HepG2 (cell line): Measurements from ENCODE around the gene FOXRED2. TPM values are rescaled to one million over a fixed set of nuclear protein-coding genes. Genes with fewer than 3 reads are reported as not detected.

Source experiments
- ATAC-seq: fragments of 200-7000 bp; cut with Tn5 transposase; 3 replicates; pipeline ENCODE4 v1.9.1; 2020; ENCODE audit warnings: mild to moderate bottlenecking, moderate library complexity
- BruUV-seq: library from RNA; stranded (reverse); fragments of 400-500 nt; replicated peaks from 2 replicates; lab custom pipeline; 2021; lab: Mats Ljungman, UMichigan
- CTCF ChIA-PET: fragments of 300-600 bp; formaldehyde crosslinking; extraction: SDS; loops from one replicate; lab custom pipeline; 2021; ENCODE audit warnings: low total read pairs, inconsistent platforms, low intra/inter-chr PET ratio; lab: Yijun Ruan, JAX
- POLR2A ChIA-PET: fragments of 350-600 bp; sonication (Branson Sonifier 250); formaldehyde crosslinking; loops from one replicate; lab custom pipeline; 2020; ENCODE audit warnings: antibody characterized with exemption, inconsistent platforms; lab: Yijun Ruan, JAX
- DNase-seq: peaks from one replicate; pipeline ENCODE4 v3.0.0-alpha.2; 2015; ENCODE audit warnings: low spot score
- FAIRE-seq: peaks from 3 replicates; lab custom pipeline; 2011; peaks lifted over from hg19 to GRCh38; lab: Jason Lieb, UNC
- H2AFZ ChIP-seq: one replicate; pipeline ENCODE4 v1.6.1; 2011; ENCODE audit warnings: low read length, inconsistent platforms
- H3K27ac ChIP-seq: fragments of 300-600 bp; 3 replicates; pipeline ENCODE4 v1.8.0; 2011; ENCODE audit warnings: mixed run types, mild to moderate bottlenecking, mixed read lengths, low read length, inconsistent platforms; ENCODE audit not compliant: insufficient read depth; ENCODE audit errors: extremely low read length
- H3K27me3 ChIP-seq, 2 experiments: fragments of 200-600 bp in 1 of 2; 2 replicates in 1 of 2; 3 replicates in 1 of 2; pipeline versions ENCODE4 v1.6.0 to v1.8.0; 2011; ENCODE audit warnings: low read length in 2 of 2, mild to moderate bottlenecking in 2 of 2, moderate library complexity in 2 of 2, inconsistent platforms in 1 of 2; ENCODE audit not compliant: insufficient read depth in 2 of 2, control insufficient read depth in 1 of 2
- H3K36me3 ChIP-seq, 2 experiments: fragments of 200-600 bp in 1 of 2; replicated peaks in 1 of 2; 2 replicates in 1 of 2; 3 replicates in 1 of 2; pipeline versions ENCODE4 v1.5.1 to v1.8.0; 2011; ENCODE audit warnings: low read length in 2 of 2, inconsistent platforms in 1 of 2; ENCODE audit not compliant: insufficient read depth in 2 of 2, control insufficient read depth in 1 of 2
- H3K4me1 ChIP-seq: 2 replicates; pipeline ENCODE4 v1.5.1; 2012; ENCODE audit warnings: low read length, inconsistent platforms; ENCODE audit not compliant: insufficient read depth
- H3K4me2 ChIP-seq: 2 replicates; pipeline ENCODE4 v1.6.0; 2011; ENCODE audit warnings: low read depth, low read length, inconsistent platforms
- H3K4me3 ChIP-seq, 3 experiments: fragments of 200-600 bp in 1 of 3; sonication (generic), shearing (Covaris generic) in 1 of 3; replicated peaks in 1 of 3; 2 replicates each; pipeline ENCODE4 v1.5.1; 2011 to 2016; ENCODE audit warnings: low read length in 3 of 3, inconsistent platforms in 2 of 3, low read depth in 2 of 3, mild to moderate bottlenecking in 2 of 3, control low read depth in 1 of 3, mixed read lengths in 1 of 3; ENCODE audit not compliant: insufficient read depth in 1 of 3
- H3K79me2 ChIP-seq: one replicate; pipeline ENCODE4 v1.6.1; 2011; ENCODE audit warnings: low read length, inconsistent platforms; ENCODE audit not compliant: insufficient read depth
- H3K9ac ChIP-seq: 2 replicates; pipeline ENCODE4 v1.6.0; 2011; ENCODE audit warnings: mild to moderate bottlenecking, low read depth, low read length, inconsistent platforms; ENCODE audit not compliant: insufficient read depth
- H3K9me3 ChIP-seq: 2 replicates; pipeline ENCODE4 v1.5.1; 2012; ENCODE audit warnings: mild to moderate bottlenecking, low read length
- H4K20me1 ChIP-seq: 2 replicates; pipeline ENCODE4 v1.6.0; 2011; ENCODE audit warnings: inconsistent platforms, mild to moderate bottlenecking, low read length, moderate library complexity; ENCODE audit not compliant: insufficient read depth
- ELF4 ChIP-seq: sonication (generic); formaldehyde crosslinking; IDR thresholded peaks from 2 replicates; pipeline ENCODE4 v1.5.0; 2020; ENCODE audit warnings: missing genetic modification reagents, mild to moderate bottlenecking, moderate library complexity, borderline replicate concordance
- ETV6 ChIP-seq: sonication (generic); formaldehyde crosslinking; conservative IDR thresholded peaks from 2 replicates; pipeline ENCODE4 v1.4.0; 2020; ENCODE audit warnings: missing genetic modification reagents
- FOSL1 ChIP-seq: sonication (generic); formaldehyde crosslinking; IDR thresholded peaks from 2 replicates; pipeline ENCODE4 v1.9.0; 2021; ENCODE audit warnings: missing genetic modification reagents, borderline replicate concordance
- GLI4 ChIP-seq: sonication (generic); formaldehyde crosslinking; IDR thresholded peaks from 2 replicates; pipeline ENCODE4 v1.5.1; 2020; ENCODE audit warnings: missing genetic modification reagents, mild to moderate bottlenecking, moderate library complexity, borderline replicate concordance
- HDAC6 ChIP-seq: fragments of 200-600 bp; sonication (generic); IDR thresholded peaks from 2 replicates; pipeline ENCODE4 v1.7.0; 2017; ENCODE audit warnings: mild to moderate bottlenecking, antibody characterized with exemption, low read length, low read depth
- HOXA9 ChIP-seq: sonication (generic); formaldehyde crosslinking; IDR thresholded peaks from 2 replicates; pipeline ENCODE4 v1.8.1; 2022; ENCODE audit warnings: missing genetic modification reagents, mild to moderate bottlenecking, moderate library complexity, borderline replicate concordance
- NKX3-1 ChIP-seq: sonication (generic); formaldehyde crosslinking; IDR thresholded peaks from 2 replicates; pipeline ENCODE4 v1.5.0; 2020; ENCODE audit warnings: missing genetic modification reagents
- RFXAP ChIP-seq: sonication (generic); formaldehyde crosslinking; IDR thresholded peaks from 2 replicates; pipeline ENCODE4 v1.4.0; 2020; ENCODE audit warnings: missing genetic modification reagents, borderline replicate concordance
- TARDBP ChIP-seq: sonication (generic); formaldehyde crosslinking; IDR thresholded peaks from 2 replicates; pipeline ENCODE4 v1.8.0; 2022; ENCODE audit warnings: mild to moderate bottlenecking, missing genetic modification reagents
- TBX2 ChIP-seq: sonication (generic); formaldehyde crosslinking; IDR thresholded peaks from 2 replicates; pipeline ENCODE4 v1.5.0; 2020; ENCODE audit warnings: missing genetic modification reagents, mild to moderate bottlenecking, borderline replicate concordance
- ZNF101 ChIP-seq: sonication (generic); formaldehyde crosslinking; IDR thresholded peaks from 2 replicates; pipeline ENCODE4 v1.4.0; 2020; ENCODE audit warnings: mild to moderate bottlenecking, low read depth, missing genetic modification reagents, borderline replicate concordance
- ZNF143 ChIP-seq: sonication (generic); formaldehyde crosslinking; IDR thresholded peaks from 2 replicates; pipeline ENCODE4 v1.4.0; 2020; ENCODE audit warnings: missing genetic modification reagents
- ZNF207 ChIP-seq: fragments of 450-650 bp; IDR thresholded peaks from 2 replicates; pipeline ENCODE4 v1.6.1; 2016; ENCODE audit warnings: antibody characterized with exemption, borderline replicate concordance
- ZNF549 ChIP-seq: sonication (generic); formaldehyde crosslinking; IDR thresholded peaks from 2 replicates; pipeline ENCODE4 v1.5.0; 2020; ENCODE audit warnings: missing genetic modification reagents
- ZNF550 ChIP-seq: sonication (generic); formaldehyde crosslinking; IDR thresholded peaks from 2 replicates; pipeline ENCODE4 v1.4.0; 2020; ENCODE audit warnings: mild to moderate bottlenecking, missing genetic modification reagents, borderline replicate concordance
- ZNF562 ChIP-seq: sonication (generic); formaldehyde crosslinking; IDR thresholded peaks from 2 replicates; pipeline ENCODE4 v1.8.0; 2022; ENCODE audit warnings: missing genetic modification reagents, borderline replicate concordance
- ZNF629 ChIP-seq: sonication (generic); formaldehyde crosslinking; conservative IDR thresholded peaks from 2 replicates; pipeline ENCODE4 v1.5.0; 2020; ENCODE audit warnings: missing genetic modification reagents
- ZNF678 ChIP-seq: sonication (generic); formaldehyde crosslinking; IDR thresholded peaks from 2 replicates; pipeline ENCODE4 v1.4.0; 2020; ENCODE audit warnings: mild to moderate bottlenecking, missing genetic modification reagents
- whole genome bisulfite sequencing: methylation state at CpG from one replicate; pipeline ENCODE4 v1.1.6; 2017; ENCODE audit warnings: low lambda C conversion rate; 5-methylcytosine and 5-hydroxymethylcytosine counted together
- in situ Hi-C: cut with HindIII; loops from 2 replicates; pipeline ENCODE4 v1.10.0; 2017; ENCODE audit warnings: low pct_unique_long_range_greater_than_20kb; ENCODE audit not compliant: extremely low pct_ligation_motif_present
- intact Hi-C: fragments of 100-400 bp; cut with micrococcal nuclease; formaldehyde crosslinking; loops from one replicate; pipeline ENCODE4 v1.10.0; 2022; ENCODE audit not compliant: unreplicated experiment
- polyA plus RNA-seq, 8 experiments: library from polyadenylated mRNA; depleted of rRNA in 3 of 8; stranded (reverse) in 7 of 8; unstranded in 1 of 8; fragments of >200 nt; fragmentation: Illumina TruSeq in 4 of 8; extraction: Trizol in 4 of 8; gene quantifications; 2 replicates each; pipeline versions ENCODE4 v1.2.1 to v1.2.3, GENCODE V29; 2011 to 2016; ENCODE audit warnings: low read depth in 4 of 8, missing spikeins in 1 of 8, mixed read lengths in 1 of 8; ENCODE audit not compliant: insufficient read depth in 1 of 8
- total RNA-seq, 5 experiments: library from RNA; depleted of rRNA; stranded (reverse); fragments of >200 nt; fragmentation: Illumina TruSeq; extraction: Trizol; gene quantifications; 2 replicates each; pipeline ENCODE4 v1.2.3, GENCODE V29; 2016; ENCODE audit warnings: low read depth in 1 of 5
- TF ChIP-seq, protein P1 (sequence below): sonication (generic); formaldehyde crosslinking; IDR thresholded peaks from 2 replicates; pipeline ENCODE4 v1.5.1; 2020; ENCODE audit warnings: missing genetic modification reagents, mild to moderate bottlenecking, borderline replicate concordance
- TF ChIP-seq, protein P2 (sequence below): sonication (generic); formaldehyde crosslinking; IDR thresholded peaks from 2 replicates; pipeline ENCODE4 v1.5.0; 2020; ENCODE audit warnings: missing genetic modification reagents
- TF ChIP-seq, protein P3 (sequence below): IDR thresholded peaks from 2 replicates; pipeline ENCODE4 v1.6.1; 2016; ENCODE audit warnings: control low read depth

FOXRED2 gene
- total and polyA plus RNA-seq, 2 of the 13 experiments (the other 11 are each of a cell fraction or from before 2014, with no cell fraction given) = 9.3 to 28.1 TPM

DNA sequence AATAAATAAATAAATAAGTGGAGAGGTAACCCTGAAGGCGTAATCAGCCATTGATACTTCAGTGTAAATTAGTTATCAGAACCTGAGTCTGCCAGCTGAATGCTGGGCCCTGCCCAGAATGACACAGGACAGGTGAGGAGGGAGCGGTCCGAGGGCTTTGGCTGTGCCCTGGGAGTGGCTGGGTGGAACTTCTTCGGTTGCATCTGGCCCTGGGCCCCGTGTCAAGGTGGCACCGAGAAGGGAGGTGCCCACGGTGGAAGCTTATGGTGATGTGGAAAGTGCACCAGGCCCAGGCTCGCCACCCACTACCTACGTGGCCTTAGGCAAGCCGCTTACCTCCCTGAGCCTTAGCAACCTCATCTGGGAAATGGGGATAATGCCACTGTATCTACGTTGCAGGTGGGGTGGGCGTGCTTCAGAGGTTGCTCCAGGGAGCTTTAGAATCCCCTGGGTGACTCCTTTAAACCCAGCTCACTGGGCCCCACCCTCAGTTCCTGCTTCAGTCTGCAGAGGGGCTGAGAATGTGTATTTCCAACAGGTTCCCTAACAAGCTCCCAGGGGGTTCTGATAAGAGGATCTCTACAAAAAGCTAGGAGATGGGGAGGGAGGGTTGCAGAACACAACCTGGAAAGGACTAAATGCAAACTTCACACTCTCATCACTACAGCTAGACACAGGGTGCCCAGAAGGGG lies 64.2 kb downstream of the FOXRED2 start:
- Histone ChIP-seq H3K27me3 (no peaks in the 10 kb centered on the region; a peak in 1 of 5 replicates), H3K4me3 (no peak overlapping the region), H3K79me2 (no peaks in the 10 kb centered on the region), H3K27ac (no peak overlapping the region), H3K4me2 (no peak overlapping the region), H2AFZ (no peak overlapping the region), H3K4me1 (peaks cover 74% of the 10 kb centered on the region), H4K20me1 (no peaks in the 10 kb centered on the region), H3K9ac (no peak overlapping the region), H3K9me3 (no peaks in the 10 kb centered on the region), H3K36me3 (no peaks in the 10 kb centered on the region)
- intact Hi-C loops (no loop called here), in situ Hi-C loops (no loop called here)
- no TSS peak for BruUV-seq
- 96% methylated on average over 4 of the region's 12 CpGs for WGBS
- CTCF ChIA-PET = no interaction called here
- FAIRE-seq = no peak
- no peak for ATAC-seq
- POLR2A ChIA-PET = interaction anchor here (0.6 to 3.4 kb wide), 4 partner anchors 9 to 55 kb away, joined by 3 to 14 read pairs (median 7); partner anchors contain the start of gene MYH9
- DNase-seq = no peak
- TF ChIP-seq TBX2 (CRISPR knock-in tag) (0 out of 2 replicates have a peak, but pooled peaks have one; percentile 28), GLI4 (CRISPR knock-in tag) (no peak), ZNF562 (CRISPR knock-in tag) (no peak), ZNF101 (CRISPR knock-in tag) (no peak), ZNF549 (no peak), ETV6 (CRISPR knock-in tag) (no peak), NKX3-1 (CRISPR knock-in tag) (no peak), ZNF629 (CRISPR knock-in tag) (0 out of 2 replicates have a peak, but pooled peaks have one; percentile 29), HDAC6 (no peak), ZNF550 (CRISPR knock-in tag) (no peak), ZNF207 (no peak), RFXAP (no peak), ZNF678 (CRISPR knock-in tag) (no peak), TARDBP (no peak), FOSL1 (CRISPR knock-in tag) (no peak), ZNF143 (no peak), ELF4 (CRISPR knock-in tag) (no peak), HOXA9 (CRISPR knock-in tag) (no peak)
- TF ChIP-seq, protein P1, sequence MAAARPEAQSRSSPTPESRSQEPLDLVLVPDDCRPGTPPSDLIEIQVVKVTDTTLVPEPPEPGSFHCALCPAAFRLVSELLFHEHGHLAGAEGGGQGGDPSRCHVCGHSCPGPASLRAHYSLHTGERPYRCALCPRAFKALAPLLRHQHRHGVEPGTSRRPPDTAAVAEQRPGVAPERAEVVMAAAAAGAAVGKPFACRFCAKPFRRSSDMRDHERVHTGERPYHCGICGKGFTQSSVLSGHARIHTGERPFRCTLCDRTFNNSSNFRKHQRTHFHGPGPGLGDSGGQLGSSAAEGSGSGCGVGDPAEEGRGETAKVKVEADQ (CRISPR knock-in tag) = no peak
- TF ChIP-seq, protein P2, sequence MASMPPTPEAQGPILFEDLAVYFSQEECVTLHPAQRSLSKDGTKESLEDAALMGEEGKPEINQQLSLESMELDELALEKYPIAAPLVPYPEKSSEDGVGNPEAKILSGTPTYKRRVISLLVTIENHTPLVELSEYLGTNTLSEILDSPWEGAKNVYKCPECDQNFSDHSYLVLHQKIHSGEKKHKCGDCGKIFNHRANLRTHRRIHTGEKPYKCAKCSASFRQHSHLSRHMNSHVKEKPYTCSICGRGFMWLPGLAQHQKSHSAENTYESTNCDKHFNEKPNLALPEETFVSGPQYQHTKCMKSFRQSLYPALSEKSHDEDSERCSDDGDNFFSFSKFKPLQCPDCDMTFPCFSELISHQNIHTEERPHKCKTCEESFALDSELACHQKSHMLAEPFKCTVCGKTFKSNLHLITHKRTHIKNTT (CRISPR knock-in tag) = no peak
- TF ChIP-seq, protein P3, sequence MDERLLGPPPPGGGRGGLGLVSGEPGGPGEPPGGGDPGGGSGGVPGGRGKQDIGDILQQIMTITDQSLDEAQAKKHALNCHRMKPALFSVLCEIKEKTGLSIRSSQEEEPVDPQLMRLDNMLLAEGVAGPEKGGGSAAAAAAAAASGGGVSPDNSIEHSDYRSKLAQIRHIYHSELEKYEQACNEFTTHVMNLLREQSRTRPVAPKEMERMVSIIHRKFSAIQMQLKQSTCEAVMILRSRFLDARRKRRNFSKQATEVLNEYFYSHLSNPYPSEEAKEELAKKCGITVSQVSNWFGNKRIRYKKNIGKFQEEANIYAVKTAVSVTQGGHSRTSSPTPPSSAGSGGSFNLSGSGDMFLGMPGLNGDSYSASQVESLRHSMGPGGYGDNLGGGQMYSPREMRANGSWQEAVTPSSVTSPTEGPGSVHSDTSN (CRISPR knock-in tag) = no peak
